HCT116 (cell line): ENCODE measurements around the gene PER2. TPM values are rescaled to one million over a fixed set of nuclear protein-coding genes. Genes with fewer than 3 reads are reported as not detected.

Experiments
- ATAC-seq: fragments of 200-7000 bp; cut with Tn5 transposase; 2 replicates; pipeline ENCODE4 v1.9.1; 2020; ENCODE audit warnings: mild to moderate bottlenecking, moderate library complexity
- BruUV-seq: library from RNA; stranded (reverse); fragments of 400-500 nt; replicated peaks from 2 replicates; lab custom pipeline; 2021; lab: Mats Ljungman, UMichigan
- CTCF ChIA-PET: fragments of 300-600 bp; sonication (Branson Sonifier 250); formaldehyde crosslinking; loops from one replicate; lab custom pipeline; 2021; ENCODE audit warnings: antibody characterized with exemption; lab: Charles Lee
- POLR2A ChIA-PET: fragments of 300-600, 350-600 bp; sonication (Branson Sonifier 250); formaldehyde crosslinking; loops from one replicate; lab custom pipeline; 2021; ENCODE audit warnings: antibody characterized with exemption; lab: Charles Lee
- RAD21 ChIA-PET, 2 experiments: fragments of 300-600 bp; sonication (Branson Sonifier 250); formaldehyde crosslinking; loops; one replicate each; lab custom pipeline; 2023; ENCODE audit warnings: low total read pairs in 2 of 2; ENCODE audit not compliant: uncharacterized antibody in 2 of 2, unreplicated experiment in 2 of 2, low non-redundant PET in 1 of 2; lab: Charles Lee
- DNase-seq: peaks from one replicate; pipeline ENCODE4 v3.0.0-alpha.2; 2010; ENCODE audit warnings: low read depth, low spot score
- H2AFZ ChIP-seq: fragments of 200-600 bp; shearing (Covaris generic), sonication (generic); 2 replicates; pipeline ENCODE4 v1.6.1; 2017; ENCODE audit warnings: low read depth, mixed run types, mixed read lengths, antibody characterized with exemption, low read length; ENCODE audit not compliant: poor library complexity, severe bottlenecking
- H3K27ac ChIP-seq: 2 replicates; pipeline ENCODE4 v1.5.1; 2012; ENCODE audit warnings: low read depth, low read length
- H3K27me3 ChIP-seq: fragments of 200-600 bp; sonication (generic); 2 replicates; pipeline ENCODE4 v1.6.1; 2016; ENCODE audit warnings: mixed run types, low read length, mixed read lengths; ENCODE audit not compliant: insufficient read depth
- H3K36me3 ChIP-seq, 2 experiments: fragments of 200-500 bp in 1 of 2; fragments of 200-600 bp in 1 of 2; sonication (Bioruptor generic) in 1 of 2; sonication (generic) in 1 of 2; 2 replicates each; pipeline versions ENCODE4 v1.5.1 to v1.6.1; 2014 to 2016; ENCODE audit warnings: low read length in 2 of 2, inconsistent platforms in 1 of 2, mixed read lengths in 1 of 2, mixed run types in 1 of 2; ENCODE audit not compliant: insufficient read depth in 2 of 2, control insufficient read depth in 1 of 2
- H3K4me1 ChIP-seq, 2 experiments: fragments of 200-600 bp in 1 of 2; sonication (generic) in 1 of 2; 2 replicates each; pipeline versions ENCODE4 v1.5.1 to v1.6.1; 2012 to 2017; ENCODE audit warnings: low read length in 2 of 2, inconsistent platforms in 1 of 2, mild to moderate bottlenecking in 1 of 2, mixed read lengths in 1 of 2, mixed run types in 1 of 2, moderate library complexity in 1 of 2; ENCODE audit not compliant: insufficient read depth in 2 of 2, control insufficient read depth in 1 of 2
- H3K4me2 ChIP-seq: fragments of 200-600 bp; sonication (generic); 2 replicates; pipeline ENCODE4 v1.6.1; 2017; ENCODE audit warnings: mixed run types, low read length, mixed read lengths
- H3K4me3 ChIP-seq, 2 experiments: fragments of 200-600 bp in 1 of 2; sonication (generic) in 1 of 2; replicated peaks in 1 of 2; 2 replicates each; pipeline ENCODE4 v1.5.1; 2011 to 2016; ENCODE audit warnings: low read length in 2 of 2, control low read depth in 1 of 2, low read depth in 1 of 2, mild to moderate bottlenecking in 1 of 2, mixed read lengths in 1 of 2, mixed run types in 1 of 2
- H3K79me2 ChIP-seq: fragments of 200-600 bp; sonication (generic); 2 replicates; pipeline ENCODE4 v1.6.1; 2017; ENCODE audit warnings: mild to moderate bottlenecking, mixed run types, low read length, moderate library complexity, mixed read lengths; ENCODE audit not compliant: insufficient read depth
- H3K9ac ChIP-seq: fragments of 200-600 bp; sonication (generic); 2 replicates; pipeline ENCODE4 v1.6.1; 2016; ENCODE audit warnings: low read length, mixed read lengths
- H3K9me2 ChIP-seq: fragments of 200-600 bp; sonication (generic), shearing (Covaris generic); 2 replicates; pipeline ENCODE4 v1.6.1; 2017; ENCODE audit warnings: mixed run types, mild to moderate bottlenecking, moderate library complexity; ENCODE audit not compliant: insufficient read depth
- H3K9me3 ChIP-seq, 2 experiments: fragments of 200-500 bp in 1 of 2; fragments of 200-600 bp in 1 of 2; sonication (Bioruptor generic) in 1 of 2; sonication (generic) in 1 of 2; 2 replicates each; pipeline ENCODE4 v1.6.1; 2014 to 2017; ENCODE audit warnings: low read length in 2 of 2, mixed read lengths in 2 of 2, inconsistent platforms in 1 of 2, low read depth in 1 of 2, mild to moderate bottlenecking in 1 of 2, mixed run types in 1 of 2, moderate library complexity in 1 of 2; ENCODE audit not compliant: control insufficient read depth in 1 of 2, insufficient read depth in 1 of 2
- H4K20me1 ChIP-seq: fragments of 200-600 bp; sonication (generic), shearing (Covaris generic); 2 replicates; pipeline ENCODE4 v1.6.1; 2017; ENCODE audit warnings: mixed run types, mild to moderate bottlenecking, moderate library complexity; ENCODE audit not compliant: insufficient read depth
- EZH2phosphoT487 ChIP-seq: fragments of 200-600 bp; IDR thresholded peaks from 2 replicates; pipeline ENCODE4 v1.6.1; 2018; ENCODE audit warnings: antibody characterized with exemption, borderline replicate concordance
- JUND ChIP-seq: IDR thresholded peaks from 2 replicates; pipeline ENCODE4 v1.6.1; 2012
- POLR2AphosphoS5 ChIP-seq: IDR thresholded peaks from 2 replicates; pipeline ENCODE4 v1.6.1; 2011; ENCODE audit warnings: mild to moderate bottlenecking, low read depth, low read length, moderate library complexity
- intact Hi-C: fragments of 100-400 bp; cut with micrococcal nuclease; formaldehyde crosslinking; loops from 2 replicates; pipeline ENCODE4 v1.10.0; 2022
- total RNA-seq: library from RNA; stranded (reverse); gene quantifications from one replicate; pipeline ENCODE4 v1.2.1, GENCODE V29; 2021; ENCODE audit not compliant: unreplicated experiment

PER2 gene
- total RNA-seq, 1 experiment from 2014 or later, result 18.7 TPM

DNA sequence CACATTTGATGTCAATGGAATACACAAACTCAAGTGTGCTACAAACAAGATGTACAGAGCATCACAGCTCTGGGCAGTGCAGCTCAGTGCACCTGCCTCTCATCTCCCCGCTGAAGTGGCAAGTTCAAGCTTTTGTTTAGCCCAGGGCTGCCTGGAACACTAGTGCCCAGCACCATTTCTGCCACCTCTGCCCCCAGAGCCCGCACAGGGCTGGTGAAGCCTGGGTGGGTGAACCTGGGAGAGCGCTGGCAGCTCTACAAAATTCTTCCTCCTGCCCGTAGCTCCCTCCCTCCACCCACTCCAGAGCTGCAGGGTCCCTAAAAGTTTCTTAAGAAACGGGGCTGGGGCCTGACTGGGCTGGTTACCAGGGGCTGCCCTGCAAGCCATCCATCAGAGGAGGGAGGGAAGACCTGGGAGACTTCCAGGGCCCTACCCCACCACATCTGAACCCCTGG, 50.1 kb downstream of the PER2 start:
- no peaks in the 10 kb centered on the region for H3K27me3 ChIP-seq
- DNase-seq (no peak), ATAC-seq (no peak)
- ChIA-PET RAD21 (no interaction called here), CTCF (no interaction called here), POLR2A (no interaction called here)
- H3K9me3 ChIP-seq, result no peaks in the 10 kb centered on the region
- peak overlapping the region; percentile 16; the same call in 1 of the 2 replicates for H3K27ac ChIP-seq
- H3K4me2 ChIP-seq, result peak overlapping the region; percentile 99
- BruUV-seq, result TSS peak; percentile 92
- no peaks in the 10 kb centered on the region for H3K9me2 ChIP-seq
- no peaks in the 10 kb centered on the region; the same call in 1 of the 2 replicates for H3K79me2 ChIP-seq
- H3K4me3 ChIP-seq, result peak overlapping the region; percentile 56 to 69
- intact Hi-C loops, result no loop called here
- no peak for TF ChIP-seq EZH2phosphoT487
- no peaks in the 10 kb centered on the region for H4K20me1 ChIP-seq
- no peaks in the 10 kb centered on the region for H3K36me3 ChIP-seq
- no peak overlapping the region for H2AFZ ChIP-seq
- peak overlapping the region; percentile 73; the same call in 1 of the 2 replicates for H3K9ac ChIP-seq
- peaks cover 15 to 35% of the 10 kb centered on the region in 2 experiments for H3K4me1 ChIP-seq

DNA sequence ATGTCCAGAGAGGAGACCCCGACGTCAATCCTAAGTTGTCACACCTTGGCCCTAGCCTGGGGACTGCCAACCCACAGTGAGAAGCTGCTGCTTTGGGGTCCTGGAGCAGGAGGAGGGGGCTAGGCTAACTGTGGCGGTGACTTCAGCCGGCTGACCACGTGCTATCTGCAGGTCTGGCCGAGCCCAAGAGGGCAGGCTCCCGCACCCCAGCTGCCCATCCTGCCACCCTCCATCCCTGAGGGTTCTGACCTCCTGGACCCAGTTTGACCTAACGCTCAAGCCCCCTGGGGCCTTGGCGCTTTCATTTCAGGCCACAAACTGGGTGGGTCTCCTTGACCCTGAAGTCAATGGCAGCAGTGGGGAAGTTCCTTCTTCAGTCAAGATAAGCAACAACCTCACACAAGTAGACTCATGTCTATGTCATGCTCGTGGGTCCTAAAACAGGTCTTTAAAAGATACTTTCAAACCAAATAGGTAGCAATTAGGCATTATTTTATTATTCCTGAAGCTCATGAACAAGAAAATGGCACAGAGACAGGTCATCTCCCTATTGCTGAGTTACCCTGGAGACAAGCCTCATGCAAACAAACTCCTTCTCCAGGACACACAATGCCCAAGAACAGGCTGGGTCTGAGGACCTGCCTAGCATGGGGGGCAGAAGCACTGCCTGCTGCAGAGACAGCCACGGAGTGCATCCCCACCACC, 50.8 kb downstream of the PER2 start:
- Histone ChIP-seq H3K9me2 (no peaks in the 10 kb centered on the region), H3K9me3 (no peaks in the 10 kb centered on the region), H3K79me2 (no peaks in the 10 kb centered on the region; the same call in 1 of the 2 replicates), H4K20me1 (no peaks in the 10 kb centered on the region), H3K36me3 (no peaks in the 10 kb centered on the region), H2AFZ (no peak overlapping the region)
- DNase-seq, result no peak
- ChIA-PET CTCF (no interaction called here), POLR2A (no interaction called here)
- TF ChIP-seq POLR2AphosphoS5 (0 out of 2 replicates have a peak, but pooled peaks have one; percentile 1), JUND (no peak)
- TF ChIP-seq, all 23 proteins: peak for 1
- no peak overlapping the region for H3K27ac ChIP-seq
- no peak overlapping the region for H3K9ac ChIP-seq
- peaks cover 15 to 35% of the 10 kb centered on the region in 2 experiments for H3K4me1 ChIP-seq
- BruUV-seq, result no TSS peak
- intact Hi-C loops, result no loop called here
- no peak for ATAC-seq
- H3K27me3 ChIP-seq, result no peaks in the 10 kb centered on the region
- no peak overlapping the region for H3K4me2 ChIP-seq
- H3K4me3 ChIP-seq, result no peak overlapping the region
- RAD21 ChIA-PET, result no interaction called here
